Activated CD4-positive, alpha-beta T cell treated with anti-CD3 and anti-CD28 coated beads, Interleukin-2, amount 10 ng/mL, durations not matched to agents 7 days and 5 days (primary cell): ENCODE results near the gene IL1RAPL1. TPM values are rescaled to one million over a fixed set of nuclear protein-coding genes. Genes with fewer than 3 reads are reported as not detected.

Experiments used
- CTCF ChIA-PET: fragments of 350-600 bp; sonication (Branson Sonifier 250); formaldehyde crosslinking; loops from one replicate; lab custom pipeline; 2021; ENCODE audit warnings: antibody characterized with exemption; lab: Charles Lee
- POLR2A ChIA-PET: fragments of 350-600 bp; sonication (Branson Sonifier 250); formaldehyde crosslinking; loops from one replicate; lab custom pipeline; 2021; ENCODE audit warnings: antibody characterized with exemption; lab: Charles Lee
- DNase-seq: peaks from one replicate; pipeline ENCODE4 v3.0.0-alpha.2; 2020
- H3K27ac Mint-ChIP-seq: one replicate; pipeline ENCODE4 v1.8.0; 2021; ENCODE audit warnings: mild to moderate bottlenecking, moderate library complexity, mixed read lengths
- H3K27me3 Mint-ChIP-seq: one replicate; pipeline ENCODE4 v1.8.0; 2021; ENCODE audit warnings: mixed read lengths
- H3K36me3 Mint-ChIP-seq: one replicate; pipeline ENCODE4 v1.8.0; 2021; ENCODE audit warnings: low read depth, mixed read lengths
- H3K4me1 Mint-ChIP-seq: one replicate; pipeline ENCODE4 v1.8.0; 2021; ENCODE audit warnings: mixed read lengths
- H3K4me3 Mint-ChIP-seq: one replicate; pipeline ENCODE4 v1.8.0; 2021; ENCODE audit warnings: mild to moderate bottlenecking, moderate library complexity, mixed read lengths
- H3K9me3 Mint-ChIP-seq: one replicate; pipeline ENCODE4 v1.8.0; 2021; ENCODE audit warnings: mixed read lengths
- total RNA-seq, 2 experiments: library from RNA; stranded (reverse); gene quantifications; one replicate each; pipeline ENCODE4 v1.2.3, GENCODE V29; 2021

Gene IL1RAPL1
- total RNA-seq, 2 experiments from 2014 or later = not detected

DNA sequence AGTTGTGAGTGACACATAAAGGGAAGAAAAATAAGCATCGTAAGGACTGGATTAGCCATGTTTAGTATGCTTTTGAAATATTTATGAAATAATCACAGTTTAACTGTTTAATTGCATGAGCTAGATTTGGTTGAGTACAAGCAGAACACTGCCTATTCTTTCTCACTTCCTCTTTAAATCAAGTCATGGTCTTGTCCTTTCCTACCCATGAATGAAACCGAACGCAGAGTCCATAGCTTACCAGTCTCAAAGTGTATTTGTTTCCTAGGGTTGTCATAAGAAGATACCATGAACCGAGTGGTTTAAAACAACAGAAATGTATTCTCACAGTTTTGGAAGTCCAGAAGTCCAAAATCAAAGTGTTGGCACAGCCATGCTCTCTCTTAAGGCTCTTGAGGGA, 944.1 kb downstream of the IL1RAPL1 start:
- H3K4me3 Mint-ChIP-seq = no peak overlapping the region
- H3K36me3 Mint-ChIP-seq = no peaks in the 10 kb centered on the region
- ChIA-PET POLR2A (no interaction called here), CTCF (no interaction called here)
- H3K9me3 Mint-ChIP-seq = no peaks in the 10 kb centered on the region
- no peak overlapping the region for H3K27ac Mint-ChIP-seq
- H3K4me1 Mint-ChIP-seq = no peaks in the 10 kb centered on the region
- no peak for DNase-seq
- no peaks in the 10 kb centered on the region for H3K27me3 Mint-ChIP-seq

DNA sequence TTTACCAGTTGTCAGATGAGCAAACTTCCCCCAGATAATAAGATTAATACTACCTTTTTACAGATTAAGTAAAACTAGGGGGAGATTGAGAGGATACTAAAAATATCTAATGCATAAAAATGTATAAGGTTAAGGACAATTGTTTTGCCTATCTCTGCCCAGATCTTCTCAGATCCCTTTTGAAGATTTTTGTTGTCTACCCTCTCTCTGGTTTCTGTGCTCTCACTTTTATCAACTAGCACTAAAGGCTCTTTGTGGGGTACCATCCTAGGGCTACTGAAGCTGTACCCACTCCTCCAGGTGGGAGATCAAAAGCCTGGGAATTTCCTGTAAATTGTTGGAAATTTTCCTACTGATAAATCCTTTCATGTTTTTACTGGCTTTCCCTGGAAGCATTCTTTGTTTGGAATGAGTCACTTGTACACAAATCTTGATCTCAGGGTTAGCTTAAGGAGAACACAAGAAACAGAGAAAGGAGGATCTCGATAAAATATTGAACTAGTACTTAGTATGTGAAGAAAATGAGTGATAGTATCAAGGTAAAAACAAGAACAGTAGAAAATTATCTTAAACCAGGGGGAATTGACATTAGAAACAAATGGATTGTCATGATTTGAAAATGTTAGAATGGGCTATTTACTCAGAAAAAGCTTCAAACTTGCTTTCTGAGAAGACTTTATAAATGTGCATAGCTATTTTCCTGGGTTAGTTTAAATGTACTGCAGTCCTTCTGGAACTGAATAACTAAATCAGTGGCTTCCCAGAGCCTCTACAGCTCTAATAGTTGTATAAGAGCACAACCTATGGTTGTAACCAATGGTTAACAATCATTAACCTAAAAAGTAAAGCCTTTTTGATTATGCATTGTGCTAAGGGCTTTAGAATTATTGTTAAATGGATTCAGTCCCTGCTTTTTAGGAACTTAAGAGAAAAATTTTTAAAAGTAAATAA, 948.2 kb downstream of the IL1RAPL1 start:
- H3K27me3 Mint-ChIP-seq = no peaks in the 10 kb centered on the region
- H3K27ac Mint-ChIP-seq = no peak overlapping the region
- CTCF ChIA-PET = interaction anchor here (0.6 kb wide), 1 partner anchor 13 kb away, joined by 4 read pairs; no protein-coding TSS in a partner anchor

DNA sequence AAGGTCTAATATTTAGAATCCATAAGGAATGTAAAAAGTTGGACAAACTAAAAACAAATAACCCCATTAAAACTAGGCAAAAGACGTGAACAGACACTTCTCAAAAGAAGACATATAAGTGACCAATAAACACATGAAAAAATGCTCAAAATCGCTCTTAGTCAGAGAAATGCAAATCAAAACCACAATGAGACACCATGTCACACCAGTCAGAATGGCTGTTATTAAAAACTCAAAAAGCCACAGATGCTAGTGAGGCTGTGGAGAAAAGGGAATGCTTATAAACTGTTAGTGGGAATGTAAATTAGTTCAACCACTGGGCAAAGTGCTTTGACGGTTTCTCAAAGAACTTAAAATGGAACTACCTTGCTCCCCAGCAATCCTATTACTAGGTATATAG, 953.8 kb downstream of the IL1RAPL1 start:
- Mint-ChIP-seq H3K27me3 (no peaks in the 10 kb centered on the region), H3K4me3 (no peak overlapping the region), H3K9me3 (no peaks in the 10 kb centered on the region), H3K27ac (no peak overlapping the region), H3K4me1 (no peaks in the 10 kb centered on the region), H3K36me3 (no peaks in the 10 kb centered on the region)
- ChIA-PET POLR2A (no interaction called here), CTCF (no interaction called here)
- no peak for DNase-seq

More for the DNA sequence above, 948.2 kb downstream of the IL1RAPL1 start:
- H3K9me3 Mint-ChIP-seq = no peaks in the 10 kb centered on the region
- H3K4me1 Mint-ChIP-seq = no peaks in the 10 kb centered on the region
- DNase-seq = no peak
- H3K4me3 Mint-ChIP-seq = no peak overlapping the region
- POLR2A ChIA-PET = no interaction called here
- no peaks in the 10 kb centered on the region for H3K36me3 Mint-ChIP-seq

DNA sequence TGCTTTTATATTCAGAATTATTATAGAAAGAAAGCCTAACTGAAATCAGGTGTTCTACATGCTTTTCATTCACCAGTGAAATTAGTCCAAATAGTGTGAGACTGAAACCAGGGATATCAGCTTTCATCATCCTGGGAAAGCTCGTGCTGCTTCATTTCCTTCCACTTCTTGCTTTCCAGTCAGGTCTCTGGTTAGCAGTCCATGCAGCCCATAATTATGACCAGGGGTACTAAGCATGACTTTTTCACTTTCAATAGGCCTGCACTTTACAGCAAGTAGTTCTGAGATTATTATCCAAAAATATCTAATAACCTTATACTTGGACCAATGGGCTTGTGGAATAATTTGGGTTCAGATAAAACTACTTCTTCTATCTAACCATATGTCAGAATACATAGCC, 954.9 kb downstream of the IL1RAPL1 start:
- Mint-ChIP-seq H3K27me3 (no peaks in the 10 kb centered on the region), H3K27ac (no peak overlapping the region), H3K36me3 (no peaks in the 10 kb centered on the region), H3K9me3 (no peaks in the 10 kb centered on the region), H3K4me3 (no peak overlapping the region), H3K4me1 (no peaks in the 10 kb centered on the region)
- ChIA-PET CTCF (no interaction called here), POLR2A (no interaction called here)
- no peak for DNase-seq

DNA sequence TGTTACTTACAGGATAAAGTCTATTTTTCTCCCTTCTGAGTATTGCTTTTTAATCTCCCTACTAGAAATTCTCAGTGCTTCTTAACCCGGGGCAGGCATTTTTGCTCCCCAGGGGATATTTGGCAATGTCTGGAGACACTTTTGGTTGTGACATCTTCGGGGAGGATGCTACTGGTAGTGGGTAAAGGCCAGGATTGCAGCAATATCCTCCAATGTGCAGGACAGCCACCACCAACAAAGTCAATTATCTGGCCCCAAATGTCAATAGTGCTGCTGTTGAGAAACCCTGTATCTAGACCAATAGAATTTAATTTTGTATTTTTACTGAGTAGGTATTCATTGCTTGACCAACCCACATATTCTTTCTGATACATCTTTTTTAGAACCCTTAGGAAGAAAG, 958.6 kb downstream of the IL1RAPL1 start:
- Mint-ChIP-seq H3K9me3 (no peaks in the 10 kb centered on the region), H3K4me3 (no peak overlapping the region), H3K27me3 (no peaks in the 10 kb centered on the region), H3K36me3 (no peaks in the 10 kb centered on the region), H3K27ac (no peak overlapping the region), H3K4me1 (no peaks in the 10 kb centered on the region)
- CTCF ChIA-PET = no interaction called here
- POLR2A ChIA-PET = no interaction called here
- no peak for DNase-seq

DNA sequence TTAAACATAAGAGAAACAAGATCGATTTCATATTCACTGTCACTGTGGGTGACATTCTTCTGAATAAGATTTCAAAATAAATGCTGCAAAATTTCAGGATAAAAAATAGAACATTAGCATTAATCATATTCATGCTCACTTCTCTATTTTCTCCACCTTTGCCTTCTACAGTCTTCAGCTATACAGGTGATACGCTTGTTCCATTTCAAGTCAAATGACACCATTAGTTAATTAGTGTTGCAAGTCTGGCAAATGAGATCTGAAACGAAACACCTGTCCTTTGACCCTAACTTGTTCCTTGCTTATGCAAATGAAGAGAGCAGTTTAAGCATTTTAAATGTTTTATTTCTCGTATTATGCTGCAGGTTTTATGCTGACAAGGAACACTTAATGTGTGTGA, 960.6 kb downstream of the IL1RAPL1 start:
- CTCF ChIA-PET = no interaction called here
- POLR2A ChIA-PET = no interaction called here
- Mint-ChIP-seq H3K27me3 (no peaks in the 10 kb centered on the region), H3K4me1 (no peaks in the 10 kb centered on the region), H3K9me3 (no peaks in the 10 kb centered on the region), H3K4me3 (no peak overlapping the region), H3K27ac (no peak overlapping the region), H3K36me3 (no peaks in the 10 kb centered on the region)
- DNase-seq = no peak

DNA sequence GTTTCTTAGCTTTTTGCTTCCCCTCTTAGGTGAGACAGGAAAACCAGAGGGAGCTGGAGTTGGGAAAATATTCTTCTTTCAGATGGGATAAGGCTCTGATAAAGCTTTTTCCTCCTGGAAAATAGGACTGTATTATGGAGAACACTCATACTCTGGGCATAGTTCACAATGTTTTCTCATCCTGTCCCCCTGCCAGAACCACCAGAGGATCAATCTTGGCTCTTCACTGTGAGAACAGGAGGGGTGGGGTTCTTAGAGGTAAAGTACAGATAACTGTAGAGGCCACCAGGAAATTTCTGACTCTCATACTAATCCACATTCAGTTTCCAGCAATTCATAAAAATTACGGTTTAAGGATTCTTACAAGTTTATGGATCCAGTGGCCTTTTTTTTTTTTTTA, 966.3 kb downstream of the IL1RAPL1 start:
- Mint-ChIP-seq H3K27ac (no peak overlapping the region), H3K27me3 (no peaks in the 10 kb centered on the region), H3K9me3 (no peaks in the 10 kb centered on the region), H3K4me3 (no peak overlapping the region), H3K36me3 (no peaks in the 10 kb centered on the region), H3K4me1 (no peaks in the 10 kb centered on the region)
- no peak for DNase-seq
- POLR2A ChIA-PET = no interaction called here
- CTCF ChIA-PET = no interaction called here

DNA sequence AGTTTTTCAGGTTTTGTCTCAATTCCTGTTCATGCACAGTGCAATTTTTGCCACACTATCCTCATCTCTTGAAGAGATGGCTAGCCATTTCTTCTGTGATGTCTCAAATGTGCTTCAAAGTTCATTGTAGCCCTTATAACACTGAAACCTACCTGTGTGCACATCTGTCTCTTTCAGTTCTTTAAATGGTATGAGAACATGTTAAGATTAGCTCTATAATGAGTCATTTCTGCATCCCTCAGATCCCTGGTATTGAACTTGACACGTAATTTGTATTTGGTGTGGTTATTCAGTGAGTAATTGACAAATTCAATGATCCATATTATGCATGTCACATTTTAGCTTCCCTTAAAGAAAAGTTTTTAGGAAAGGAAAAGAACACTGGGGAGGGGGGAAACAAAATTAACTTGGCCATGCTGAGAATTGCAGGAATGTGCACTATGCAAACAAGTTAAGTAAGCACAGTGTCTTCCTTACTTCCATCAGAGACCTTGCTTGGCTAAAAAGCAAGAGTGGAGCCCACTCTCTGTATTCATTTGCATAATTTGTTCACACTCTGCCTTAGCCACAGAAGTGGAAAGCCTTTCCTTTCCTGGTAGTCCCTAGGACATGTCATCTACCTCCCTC, 968.3 kb downstream of the IL1RAPL1 start:
- Mint-ChIP-seq H3K27me3 (no peaks in the 10 kb centered on the region), H3K9me3 (no peaks in the 10 kb centered on the region), H3K4me3 (no peak overlapping the region), H3K36me3 (no peaks in the 10 kb centered on the region), H3K4me1 (no peaks in the 10 kb centered on the region), H3K27ac (no peak overlapping the region)
- no peak for DNase-seq
- ChIA-PET CTCF (no interaction called here), POLR2A (no interaction called here)

DNA sequence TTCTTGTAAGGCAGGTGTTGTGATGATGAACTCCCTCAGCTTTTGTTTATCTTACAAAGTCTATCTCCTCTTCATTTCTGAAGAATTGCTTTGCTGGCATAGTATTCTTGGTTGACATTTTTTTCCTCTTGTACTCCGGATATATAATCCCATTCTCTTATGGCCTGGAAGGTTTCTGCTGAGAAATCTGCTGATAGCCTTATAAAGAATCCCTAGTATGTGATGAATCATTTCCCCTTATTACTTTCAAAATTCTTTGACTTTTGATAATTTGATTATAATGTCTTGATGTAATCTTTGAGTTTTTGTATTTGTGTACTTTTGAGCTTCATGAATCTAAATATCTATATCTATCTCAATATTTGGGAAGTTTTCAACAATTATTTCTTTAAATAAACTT, 972.8 kb downstream of the IL1RAPL1 start:
- Mint-ChIP-seq H3K9me3 (peaks cover 2% of the 10 kb centered on the region), H3K4me1 (no peaks in the 10 kb centered on the region), H3K36me3 (no peaks in the 10 kb centered on the region), H3K4me3 (no peak overlapping the region), H3K27ac (no peak overlapping the region), H3K27me3 (no peaks in the 10 kb centered on the region)
- CTCF ChIA-PET = no interaction called here
- no peak for DNase-seq
- POLR2A ChIA-PET = no interaction called here

DNA sequence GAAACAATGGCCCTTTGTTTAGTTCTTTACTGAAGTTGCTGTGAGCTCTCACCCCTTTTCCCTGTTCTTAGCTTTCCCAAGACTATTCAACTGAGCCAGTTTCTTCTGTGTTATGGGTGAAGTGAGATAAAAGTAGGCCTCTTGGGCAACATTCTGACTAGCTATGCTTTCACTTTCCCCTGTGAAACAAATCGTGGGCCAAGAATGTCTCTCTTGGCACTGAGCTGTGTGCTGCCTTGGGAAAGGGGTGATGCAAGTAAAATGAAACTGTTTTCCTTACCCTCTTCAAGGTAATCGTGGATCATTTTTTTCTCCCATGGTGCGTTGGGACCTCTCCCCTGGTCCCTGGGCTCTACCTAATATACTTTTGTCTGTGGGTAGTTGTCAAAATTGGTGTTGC, 974.2 kb downstream of the IL1RAPL1 start:
- H3K4me3 Mint-ChIP-seq = no peak overlapping the region
- peaks cover 2% of the 10 kb centered on the region for H3K9me3 Mint-ChIP-seq
- H3K27ac Mint-ChIP-seq = no peak overlapping the region
- ChIA-PET CTCF (no interaction called here), POLR2A (no interaction called here)
- no peak for DNase-seq
- no peaks in the 10 kb centered on the region for H3K27me3 Mint-ChIP-seq
- no peaks in the 10 kb centered on the region for H3K4me1 Mint-ChIP-seq
- no peaks in the 10 kb centered on the region for H3K36me3 Mint-ChIP-seq

DNA sequence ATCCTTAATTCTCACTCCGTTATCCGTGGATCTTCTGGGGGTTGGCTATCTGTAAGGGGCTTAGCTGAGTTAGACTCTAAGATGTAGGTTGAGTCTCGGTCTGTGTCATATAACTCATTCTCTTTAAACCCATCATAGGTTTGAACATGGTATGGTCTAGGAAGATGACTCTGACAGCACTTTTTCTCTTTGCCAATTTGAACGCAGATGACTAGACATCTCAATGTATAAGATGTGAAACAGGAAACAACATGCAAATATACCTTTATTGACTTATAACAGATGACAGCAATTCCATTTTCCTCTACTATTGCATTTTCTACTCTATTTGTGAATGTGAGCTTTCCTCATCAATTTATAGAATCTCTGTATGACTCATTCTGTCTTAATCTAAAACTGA, 993.3 kb downstream of the IL1RAPL1 start:
- POLR2A ChIA-PET = no interaction called here
- no peaks in the 10 kb centered on the region for H3K9me3 Mint-ChIP-seq
- DNase-seq = no peak
- CTCF ChIA-PET = no interaction called here
- no peak overlapping the region for H3K4me3 Mint-ChIP-seq
- H3K27ac Mint-ChIP-seq = no peak overlapping the region
- no peaks in the 10 kb centered on the region for H3K27me3 Mint-ChIP-seq
- no peaks in the 10 kb centered on the region for H3K4me1 Mint-ChIP-seq
- no peaks in the 10 kb centered on the region for H3K36me3 Mint-ChIP-seq

DNA sequence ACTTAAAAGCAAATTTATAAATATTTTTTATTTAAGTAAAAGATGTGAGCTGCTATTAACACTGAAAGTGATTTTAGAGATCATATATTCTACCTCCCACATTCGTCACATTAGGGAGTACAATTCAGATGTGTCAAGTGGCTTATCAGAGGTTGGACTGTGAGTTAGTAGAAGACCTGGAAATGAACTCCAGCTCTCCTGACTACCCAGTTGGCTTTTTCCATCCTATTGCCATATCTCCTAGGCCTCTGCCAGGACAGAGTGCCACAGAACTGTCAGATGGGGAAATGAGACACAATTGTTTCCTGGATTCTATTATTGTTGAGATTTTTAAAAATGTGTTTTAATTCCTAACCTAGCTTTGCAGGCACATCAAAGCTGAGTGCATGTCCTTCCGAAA, 994.0 kb downstream of the IL1RAPL1 start:
- ChIA-PET CTCF (no interaction called here), POLR2A (no interaction called here)
- no peak overlapping the region for H3K4me3 Mint-ChIP-seq
- H3K27me3 Mint-ChIP-seq = no peaks in the 10 kb centered on the region
- H3K27ac Mint-ChIP-seq = no peak overlapping the region
- H3K36me3 Mint-ChIP-seq = no peaks in the 10 kb centered on the region
- no peak for DNase-seq
- no peaks in the 10 kb centered on the region for H3K9me3 Mint-ChIP-seq
- H3K4me1 Mint-ChIP-seq = no peaks in the 10 kb centered on the region

DNA sequence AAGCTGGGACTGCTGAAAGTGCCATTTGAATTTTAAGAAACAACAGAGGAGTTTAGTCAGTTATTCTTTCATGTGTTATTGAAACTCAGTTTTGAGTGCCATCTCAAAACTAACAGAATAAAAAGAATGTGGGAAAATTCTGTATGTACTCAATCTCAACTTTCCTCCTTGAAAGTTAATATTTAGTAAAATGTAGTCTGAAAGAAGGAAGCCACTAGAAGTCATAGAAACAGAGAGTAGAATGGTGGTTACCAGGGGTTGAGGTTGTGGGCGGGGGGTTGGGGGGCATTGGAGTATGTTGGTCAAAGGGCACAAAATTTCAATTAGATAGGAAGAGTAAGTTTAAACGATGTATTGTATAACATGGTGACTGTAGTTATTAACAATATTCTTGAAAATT, 999.9 kb downstream of the IL1RAPL1 start:
- Mint-ChIP-seq H3K9me3 (no peaks in the 10 kb centered on the region), H3K27ac (no peak overlapping the region), H3K4me1 (no peaks in the 10 kb centered on the region), H3K4me3 (no peak overlapping the region), H3K36me3 (no peaks in the 10 kb centered on the region), H3K27me3 (no peaks in the 10 kb centered on the region)
- CTCF ChIA-PET = no interaction called here
- POLR2A ChIA-PET = no interaction called here
- DNase-seq = no peak
